ENCODE data around the gene DOK6.
A peak's percentile ranks its signal among the peaks of the same experiment; 100 is the strongest.
"Not testable (repeated sequence)": the region's sequence is repeated elsewhere in the genome, so short reads cannot be mapped to it uniquely, and the experiment has no call there.

The DOK6 gene

DNA sequence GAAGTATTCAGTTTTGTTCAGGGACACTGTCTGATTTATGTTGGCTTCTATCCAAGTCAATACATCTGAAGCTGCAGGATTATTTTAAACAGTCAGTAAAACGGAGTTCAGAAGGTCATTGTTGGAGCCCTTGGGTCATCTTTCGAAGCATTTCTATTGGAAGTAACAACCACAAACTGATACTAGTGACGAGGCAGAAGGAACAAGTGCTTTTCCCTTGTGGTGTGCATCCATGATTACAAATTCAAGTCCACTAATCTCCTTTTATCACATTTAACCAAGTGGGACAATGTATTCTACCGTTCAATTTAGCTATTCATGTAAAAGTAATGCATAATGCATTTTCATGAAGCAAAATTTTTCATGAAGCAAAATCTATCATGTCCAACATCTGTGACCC lies 470.0 kb downstream of the DOK6 start:
- DNase-seq (ENCODE audit: low read depth in 2 of 2) = no peak

- DNase-seq (ENCODE audit: low read depth in 2 of 2) = no peak
These were observed 470.7 kb downstream of the DOK6 start for GRCh38 chr18:69871363-69871762.

- DNase-seq (ENCODE audit: low read depth in 2 of 2) = no peak
These were observed 472.0 kb downstream of the DOK6 start for GRCh38 chr18:69872661-69873060.

- no peak for DNase-seq (ENCODE audit: low read depth in 2 of 2)
These were observed 473.4 kb downstream of the DOK6 start for GRCh38 chr18:69874058-69874457.

DNA sequence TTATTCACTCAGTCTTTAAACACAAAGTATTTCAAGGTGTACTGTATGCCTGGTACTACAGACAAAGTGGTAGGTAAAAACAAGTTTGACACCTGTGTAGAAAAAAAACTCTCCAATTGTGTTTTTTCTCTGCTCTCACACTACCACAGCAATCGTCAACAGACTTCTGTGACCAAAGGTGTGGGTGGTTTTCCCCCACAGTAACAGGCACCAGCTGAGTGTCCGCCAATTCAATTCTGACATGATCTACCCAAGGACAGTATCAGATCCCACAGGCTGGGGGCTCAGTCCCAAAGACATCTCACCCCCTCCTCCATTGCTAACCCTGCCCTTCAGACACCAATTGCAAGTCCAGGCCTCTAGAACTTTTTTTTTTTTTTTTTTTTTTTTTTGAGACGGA lies 475.8 kb downstream of the DOK6 start:
- DNase-seq (ENCODE audit: low read depth in 2 of 2) = no peak

DNA sequence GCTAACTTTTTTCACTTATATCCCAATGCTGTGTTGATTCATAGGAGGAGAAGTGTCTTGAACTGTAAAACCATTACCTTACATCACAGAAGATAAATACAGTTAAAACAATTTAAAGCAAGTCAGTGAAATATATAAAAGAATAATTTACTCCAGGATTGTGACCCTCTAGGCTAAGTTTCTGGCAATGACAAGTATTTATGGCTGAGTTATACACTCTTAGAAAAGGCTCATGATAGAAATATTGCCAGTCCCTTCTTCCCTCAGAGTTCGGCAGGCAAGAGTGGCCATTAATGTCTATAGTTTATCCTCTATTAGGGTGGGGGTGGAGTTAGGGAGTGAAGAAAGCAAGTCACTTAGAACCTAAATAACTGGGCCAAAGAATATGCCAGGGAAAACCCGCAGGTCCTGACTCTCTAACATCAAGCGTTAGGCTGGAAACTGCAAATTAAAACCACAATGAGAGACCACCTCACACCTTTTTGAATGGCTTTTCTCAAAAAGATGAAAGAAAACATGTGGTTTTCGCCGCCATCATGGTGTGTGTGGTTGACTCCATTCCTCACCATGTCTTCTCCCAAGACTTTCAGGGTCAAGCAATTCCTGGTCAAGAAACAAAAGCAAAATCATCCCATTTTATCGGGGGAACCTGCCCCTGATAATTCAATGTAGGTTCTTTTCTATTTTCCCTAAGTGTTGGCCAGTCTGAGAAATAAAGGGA lies 477.7 kb downstream of the DOK6 start:
- DNase-seq (ENCODE audit: low read depth in 2 of 2) = no peak

- DNase-seq (ENCODE audit: low read depth in 2 of 2) = not testable (repeated sequence)
These were observed 478.4 kb downstream of the DOK6 start for GRCh38 chr18:69879051-69879450.

GRCh38 chr18:69880083-69880482 lies 479.4 kb downstream of the DOK6 start:
- no peak for DNase-seq (ENCODE audit: low read depth in 2 of 2)

- DNase-seq (ENCODE audit: low read depth in 2 of 2) = no peak
These were observed 482.4 kb downstream of the DOK6 start for GRCh38 chr18:69882965-69883668.

GRCh38 chr18:69883781-69884180 lies 483.1 kb downstream of the DOK6 start:
- no peak for DNase-seq (ENCODE audit: low read depth in 2 of 2)

DNA sequence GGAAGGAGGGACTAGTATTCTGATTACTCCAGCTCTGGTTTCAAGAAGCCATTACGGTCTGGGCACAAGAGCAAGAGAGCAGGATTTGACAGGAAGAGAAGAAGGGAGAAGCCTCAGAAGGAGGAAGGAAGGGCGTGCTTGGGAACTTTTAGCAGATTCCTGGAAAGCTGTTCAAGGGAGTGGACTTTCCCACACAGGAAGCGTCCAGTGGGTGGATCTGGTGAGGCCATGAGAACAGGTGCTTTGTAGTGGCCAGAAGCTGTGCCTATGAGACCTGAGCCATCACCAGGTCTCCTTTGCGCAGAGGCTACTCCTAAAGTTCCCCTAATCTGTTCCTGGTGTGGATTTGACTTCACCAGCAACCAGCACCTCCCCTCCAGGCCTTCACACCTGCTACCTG lies 484.7 kb downstream of the DOK6 start:
- no peak for DNase-seq (ENCODE audit: low read depth in 2 of 2)

GRCh38 chr18:69885841-69886531 lies 485.3 kb downstream of the DOK6 start:
- DNase-seq (ENCODE audit: low read depth in 2 of 2) = peak in 1 of 2 donors; percentile 47

DNA sequence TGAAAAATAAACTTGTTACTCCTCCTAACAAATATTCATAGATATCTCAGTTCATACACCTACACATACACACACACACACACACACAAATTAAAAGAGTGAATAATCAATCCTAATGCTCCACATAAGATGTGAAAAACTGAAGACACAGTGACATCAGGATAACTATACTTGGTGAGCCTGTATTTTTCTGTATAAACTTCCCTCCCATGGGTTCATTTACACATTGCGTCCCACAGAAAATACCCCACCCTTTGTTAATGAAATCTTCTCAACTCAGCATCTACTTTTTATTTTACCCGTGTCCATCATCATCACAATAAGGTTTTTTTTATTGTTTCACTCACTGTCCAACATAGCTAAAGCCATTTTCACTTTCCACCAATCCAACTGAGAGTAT lies 486.6 kb downstream of the DOK6 start:
- DNase-seq (ENCODE audit: low read depth in 2 of 2) = no peak

GRCh38 chr18:69889009-69889408 lies 488.3 kb downstream of the DOK6 start:
- no peak for DNase-seq (ENCODE audit: low read depth in 2 of 2)

DNA sequence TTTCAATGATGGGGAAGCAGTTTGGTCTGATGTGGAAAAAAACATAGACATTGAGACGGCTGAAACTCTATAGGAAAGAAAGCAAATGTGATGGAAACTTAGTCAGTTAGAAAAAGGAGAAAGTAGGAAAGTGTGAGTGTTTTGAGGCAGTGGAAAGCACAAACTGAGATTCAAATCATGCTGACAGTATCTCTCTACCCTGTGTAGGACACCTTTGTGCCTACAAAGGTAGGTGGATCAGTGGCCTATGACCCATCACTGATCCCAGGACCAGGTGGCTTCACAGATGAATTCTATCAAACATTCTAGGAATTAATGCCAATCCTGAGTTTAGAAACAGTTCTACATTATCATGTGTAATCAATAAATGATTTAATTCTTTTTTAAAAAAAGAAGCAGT lies 489.9 kb downstream of the DOK6 start:
- DNase-seq (ENCODE audit: low read depth in 2 of 2) = no peak

DNA sequence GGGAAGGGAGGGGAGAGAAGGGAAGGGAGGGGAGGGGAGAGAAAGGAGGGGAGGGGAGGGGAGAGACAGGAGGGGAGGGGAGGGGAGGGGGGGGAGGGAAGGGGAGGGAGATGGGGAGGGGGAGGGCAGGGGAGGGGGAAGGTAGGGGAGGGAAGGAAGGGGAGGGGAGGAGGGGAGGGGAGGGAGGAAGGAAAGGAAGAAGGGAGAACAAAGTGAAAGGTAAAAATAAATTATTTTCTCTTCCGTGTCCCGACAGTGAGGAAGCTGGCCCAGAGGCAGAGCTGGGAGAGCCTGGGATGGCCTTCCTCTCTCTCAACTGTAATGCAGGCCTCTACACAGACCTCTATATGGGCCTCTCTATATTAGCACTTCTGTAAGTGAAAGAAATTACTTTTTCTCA lies 493.8 kb downstream of the DOK6 start:
- DNase-seq (ENCODE audit: low read depth in 2 of 2) = no peak

DNA sequence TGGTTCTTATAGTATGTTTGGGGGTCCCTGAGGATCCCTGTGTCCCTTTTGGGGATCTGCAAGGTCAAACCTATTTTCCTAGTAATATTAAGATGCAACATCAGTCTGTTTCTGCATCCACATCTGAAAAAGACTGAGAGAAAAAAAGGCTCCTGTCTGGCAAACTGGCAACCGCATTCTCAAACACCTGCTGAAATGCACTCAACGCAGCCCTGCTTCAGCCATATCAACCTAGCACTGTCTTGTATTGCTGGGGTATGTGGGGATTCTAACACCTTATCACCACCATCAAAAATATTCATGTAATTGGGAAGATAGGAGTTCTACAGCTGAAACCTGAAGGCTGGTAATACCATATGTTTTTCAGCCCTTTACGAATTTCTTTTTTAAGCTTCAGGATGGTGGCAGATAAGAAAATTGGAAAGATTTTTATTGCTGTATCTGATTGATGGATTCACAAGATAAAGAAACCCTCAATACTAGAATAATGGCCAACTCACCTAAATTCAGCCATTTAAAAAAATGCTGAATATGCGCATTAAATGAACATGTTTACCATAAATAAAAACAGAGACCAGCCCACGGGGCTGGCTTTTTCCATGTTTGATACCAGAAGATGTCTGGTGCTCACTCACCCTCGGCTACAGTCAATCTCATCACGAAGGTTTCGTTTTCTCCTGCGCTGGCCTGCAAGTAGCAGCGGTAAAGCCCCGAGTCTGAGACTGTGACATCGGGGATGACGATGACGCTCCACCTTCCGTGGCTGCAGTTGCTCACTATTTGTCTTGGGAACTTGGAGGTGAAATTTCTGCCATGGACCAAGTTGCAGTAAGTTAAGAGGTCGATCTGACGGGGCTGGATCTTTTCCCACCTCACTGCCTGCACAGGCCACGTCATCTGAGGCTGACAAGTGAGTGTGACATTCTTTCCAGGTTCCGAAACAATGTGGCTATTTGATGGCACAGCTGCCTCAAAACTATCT lies 494.7 kb downstream of the DOK6 start:
- DNase-seq (ENCODE audit: low read depth in 2 of 2) = peak in 1 of 2 donors; percentile 27

DNA sequence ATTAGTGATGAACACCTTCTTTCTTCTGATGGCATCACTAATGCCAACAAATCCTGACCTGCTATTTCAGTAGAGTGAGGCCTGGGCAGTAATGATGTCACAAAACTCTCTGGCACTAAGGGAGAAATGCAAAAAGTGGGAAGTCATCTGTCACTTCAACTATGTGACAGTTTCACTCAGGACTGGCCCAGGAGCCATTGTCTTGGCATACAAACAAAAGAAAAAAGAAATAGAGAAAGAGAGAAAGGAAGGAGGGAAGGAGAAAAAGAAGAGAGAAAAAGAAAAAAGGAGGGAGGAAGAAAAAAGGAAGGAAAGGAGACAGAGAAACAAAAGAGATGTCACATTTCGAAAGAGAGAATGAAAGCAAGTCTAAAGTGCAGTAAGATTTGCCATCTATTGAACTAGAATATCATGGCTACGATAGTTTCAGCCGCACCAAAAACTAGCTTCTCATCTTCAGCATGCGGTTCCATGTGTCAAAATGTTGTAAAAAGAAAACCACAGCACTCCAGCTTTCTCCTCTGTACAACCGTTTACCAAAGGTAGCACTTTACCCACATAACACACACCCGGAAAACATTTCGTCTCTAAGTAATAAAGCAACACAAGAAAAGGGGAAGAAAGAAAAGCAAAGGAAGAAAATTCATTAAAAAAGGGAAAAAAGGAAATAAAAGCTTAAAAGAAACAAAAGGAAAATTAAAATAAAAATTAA lies 496.9 kb downstream of the DOK6 start:
- no peak for DNase-seq (ENCODE audit: low read depth in 2 of 2)

DNA sequence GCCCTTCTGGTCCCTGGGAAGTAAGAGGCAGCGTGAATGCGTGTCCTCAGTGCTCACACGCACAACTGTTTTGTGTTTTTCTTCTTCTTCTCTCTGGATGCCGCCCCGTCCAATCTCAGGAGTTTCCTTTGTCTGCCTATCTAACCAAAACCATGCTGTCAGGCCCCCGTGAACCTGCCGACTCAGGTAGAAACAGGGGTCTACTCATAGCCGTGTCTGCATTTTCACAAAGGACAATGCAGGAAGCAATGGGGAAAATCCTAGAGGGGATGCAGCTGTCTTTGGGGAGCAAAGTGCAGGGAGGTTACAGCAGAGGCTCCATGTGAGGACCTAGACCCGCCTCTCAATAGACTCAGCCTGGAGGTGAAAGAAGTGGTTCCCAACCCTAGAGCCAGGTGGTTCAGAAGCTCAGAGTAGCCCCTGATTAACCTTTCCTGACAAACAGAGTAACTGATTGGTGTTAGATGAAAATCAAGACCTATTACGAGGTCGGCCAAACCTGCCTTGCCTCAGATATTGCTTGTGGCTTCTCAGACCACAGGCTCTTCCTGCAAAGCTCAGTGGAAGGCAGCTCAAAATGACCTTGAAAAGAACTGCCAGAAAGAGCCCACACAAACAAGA lies 497.7 kb downstream of the DOK6 start:
- DNase-seq (ENCODE audit: low read depth in 2 of 2) = no peak

Data from stimulated activated CD8-positive, alpha-beta memory T cell treated with anti-CD3 and anti-CD28 coated beads, Interleukin-7, amount 100 ng/mL, for 4 hours (primary cell).